ENCODE results near the gene USP48. TPM values are rescaled to one million over a fixed set of nuclear protein-coding genes. Genes with fewer than 3 reads are reported as not detected.

The USP48 gene
- total RNA-seq, 1 experiment from 2014 or later, result 84.8 TPM

- H3K4me1 ChIP-seq (ENCODE audit: insufficient read depth, low read length), result no peaks in the 10 kb centered on the region
Measured at GRCh38 chr1:21821385-21822019, 38.6 kb upstream of the USP48 start.

More at GRCh38 chr1:21821385-21822019, 38.6 kb upstream of the USP48 start:
- H3K23ac ChIP-seq (ENCODE audit: insufficient read length, low read depth, low read length), result no peak overlapping the region
- H4K20me1 ChIP-seq (ENCODE audit: control insufficient read depth, insufficient read depth, insufficient read length), result no peaks in the 10 kb centered on the region
- H3K27me3 ChIP-seq (ENCODE audit: insufficient read depth, low read length), result no peaks in the 10 kb centered on the region
- Mint-ChIP-seq H3K36me3 (ENCODE audit: insufficient read depth in 1 of 3, low read depth in 3 of 3) (peaks cover 8 to 18% (median 11%) of the 10 kb centered on the region in 3 experiments; a peak in 6 of 7 replicates), H3K4me1 (peaks cover 10 to 13% of the 10 kb centered on the region in 2 experiments), H3K27ac (no peak overlapping the region), H3K9me3 (no peaks in the 10 kb centered on the region), H3K4me3 (no peak overlapping the region), H3K27me3 (ENCODE audit: low read depth) (no peaks in the 10 kb centered on the region; the same call in 1 of the 2 replicates)
- H3K56ac ChIP-seq (ENCODE audit: insufficient read length, low read depth, low read length), result no peak overlapping the region
- no peaks in the 10 kb centered on the region for H3K79me2 ChIP-seq (ENCODE audit: insufficient read depth, low read length)
- H2AK5ac ChIP-seq (ENCODE audit: insufficient read length, low read length), result no peak overlapping the region
- no peaks in the 10 kb centered on the region for H3K9me3 ChIP-seq (ENCODE audit: control insufficient read depth, low read depth, low read length)
- H4K8ac ChIP-seq (replicated peaks; ENCODE audit: insufficient read length, low read depth, low read length), result no peak overlapping the region
- no peak overlapping the region for H2AFZ ChIP-seq (ENCODE audit: low read length)
- no peak overlapping the region for H3K4ac ChIP-seq (ENCODE audit: low read depth, low read length)
- no peak overlapping the region for H3K4me2 ChIP-seq (ENCODE audit: insufficient read depth, insufficient read length, low read length)
- no peak overlapping the region for H4K91ac ChIP-seq (ENCODE audit: insufficient read length, low read depth, low read length)
- H3K18ac ChIP-seq (ENCODE audit: insufficient read length, low read depth, low read length), result peak overlapping the region; percentile 23
- no peak overlapping the region for H2BK120ac ChIP-seq (ENCODE audit: low read depth, low read length, poor library complexity, severe bottlenecking)
- no peak overlapping the region for H3K9ac ChIP-seq (ENCODE audit: extremely low read depth, insufficient read length, low read length)
- no peak for TF ChIP-seq CTCF (conservative IDR thresholded peaks at IDR 0.05)
- H3K23me2 ChIP-seq (ENCODE audit: insufficient read length, low read depth, low read length, poor library complexity, severe bottlenecking), result no peaks in the 10 kb centered on the region
- no peak for DNase-seq
- WGBS (ENCODE audit: extremely low coverage, insufficient read length, low lambda C conversion rate), result no CpG with 5 or more reads among the region's 11 CpGs
- no peaks in the 10 kb centered on the region for H3K79me1 ChIP-seq (ENCODE audit: insufficient read depth, low read depth, low read length, poor library complexity, severe bottlenecking)
- H2BK20ac ChIP-seq (ENCODE audit: low read depth, low read length, poor library complexity, severe bottlenecking), result no peak overlapping the region
- no peak overlapping the region for H2BK15ac ChIP-seq (ENCODE audit: low read depth, low read length)
- H2BK12ac ChIP-seq (ENCODE audit: insufficient read length, low read depth, low read length), result no peak overlapping the region
- no peak overlapping the region for H3T11ph ChIP-seq (ENCODE audit: low read length)
- no peak overlapping the region for H3K14ac ChIP-seq (ENCODE audit: insufficient read depth, low read length)
- H4K5ac ChIP-seq (ENCODE audit: insufficient read length, low read depth, low read length), result no peak overlapping the region
- no peak overlapping the region for H2BK5ac ChIP-seq (ENCODE audit: insufficient read length, low read length)
- H3K27ac ChIP-seq (ENCODE audit: insufficient read length, low read depth, low read length), result no peak overlapping the region
